Endothelial cell of umbilical vein (primary cell): Measurements from ENCODE around the gene STK24. TPM values are rescaled to one million over a fixed set of nuclear protein-coding genes. Genes with fewer than 3 reads are reported as not detected.

Experiments
- BruUV-seq: library from RNA; stranded (reverse); fragments of 400-500 nt; replicated peaks from 2 replicates; lab custom pipeline; 2021; lab: Mats Ljungman, UMichigan
- CTCF ChIA-PET: fragments of 300-600, 350-600 bp; sonication (Branson Sonifier 250); formaldehyde crosslinking; loops from one replicate; lab custom pipeline; 2021; ENCODE audit warnings: antibody characterized with exemption, inconsistent platforms; lab: Charles Lee
- POLR2A ChIA-PET: fragments of 300-600, 350-600 bp; sonication (Branson Sonifier 250); formaldehyde crosslinking; loops from one replicate; lab custom pipeline; 2021; ENCODE audit warnings: antibody characterized with exemption, inconsistent platforms; lab: Charles Lee
- DNase-seq: peaks from one replicate; pipeline ENCODE4 v3.0.0-alpha.2; 2011; ENCODE audit warnings: low read depth, low spot score
- FAIRE-seq: peaks from 2 replicates; lab custom pipeline; 2011; peaks lifted over from hg19 to GRCh38; lab: Jason Lieb, UNC
- H2AFZ ChIP-seq: 2 replicates; pipeline ENCODE4 v1.6.0; 2012; ENCODE audit warnings: low read depth, low read length, control low read depth, inconsistent platforms
- H3K27ac ChIP-seq: 2 replicates; pipeline ENCODE4 v1.5.1; 2011; ENCODE audit warnings: low read depth, mild to moderate bottlenecking, control low read depth, low read length, moderate library complexity; ENCODE audit not compliant: insufficient read depth
- H3K27me3 ChIP-seq, 2 experiments: 2 replicates each; pipeline versions ENCODE4 v1.6.0 to v1.6.1; 2011; ENCODE audit warnings: low read length in 2 of 2, mixed read lengths in 1 of 2; ENCODE audit not compliant: control insufficient read depth in 2 of 2, insufficient read depth in 2 of 2
- H3K36me3 ChIP-seq, 2 experiments: 2 replicates in 1 of 2; 3 replicates in 1 of 2; pipeline ENCODE4 v1.5.1; 2011; ENCODE audit warnings: low read length in 2 of 2, mild to moderate bottlenecking in 1 of 2, moderate library complexity in 1 of 2; ENCODE audit not compliant: control insufficient read depth in 2 of 2, insufficient read depth in 2 of 2; ENCODE audit errors: extremely low read depth in 1 of 2
- H3K4me1 ChIP-seq: 3 replicates; pipeline ENCODE4 v1.5.1; 2011; ENCODE audit warnings: mild to moderate bottlenecking, low read length; ENCODE audit not compliant: control insufficient read depth, insufficient read depth; ENCODE audit errors: extremely low read depth
- H3K4me2 ChIP-seq: 2 replicates; pipeline ENCODE4 v1.6.1; 2011; ENCODE audit warnings: low read length, control low read depth, mixed read lengths; ENCODE audit not compliant: insufficient read depth
- H3K4me3 ChIP-seq, 3 experiments: fragments of 200-600 bp in 1 of 3; sonication (generic), shearing (Covaris generic) in 1 of 3; replicated peaks in 1 of 3; 2 replicates each; pipeline ENCODE4 v1.5.1; 2011 to 2016; ENCODE audit warnings: control low read depth in 3 of 3, low read length in 3 of 3, mild to moderate bottlenecking in 2 of 3, inconsistent platforms in 1 of 3, low read depth in 1 of 3, moderate library complexity in 1 of 3; ENCODE audit not compliant: insufficient read depth in 1 of 3
- H3K79me2 ChIP-seq: 2 replicates; pipeline ENCODE4 v1.6.0; 2012; ENCODE audit warnings: low read length, inconsistent platforms; ENCODE audit not compliant: control insufficient read depth, insufficient read depth
- H3K9ac ChIP-seq: replicated peaks from 2 replicates; pipeline ENCODE3; 2011; ENCODE audit warnings: low read length, control low read depth; ENCODE audit not compliant: insufficient read depth; ENCODE audit errors: extremely low read depth
- H3K9me1 ChIP-seq: replicated peaks from 3 replicates; pipeline ENCODE4 v1.6.0; 2011; ENCODE audit warnings: mild to moderate bottlenecking, low read length; ENCODE audit not compliant: control insufficient read depth, insufficient read depth; ENCODE audit errors: extremely low read depth
- H3K9me3 ChIP-seq: replicated peaks from 2 replicates; pipeline ENCODE4 v1.5.1; 2012; ENCODE audit warnings: low read length, inconsistent platforms; ENCODE audit not compliant: control insufficient read depth, insufficient read depth
- H4K20me1 ChIP-seq: replicated peaks from 2 replicates; pipeline ENCODE3; 2011; ENCODE audit warnings: mild to moderate bottlenecking, low read length; ENCODE audit not compliant: control insufficient read depth, insufficient read depth; ENCODE audit errors: extremely low read depth
- CTCF ChIP-seq, 2 donors: IDR thresholded peaks; 1 replicate in 1 of 2; 2 replicates in 1 of 2; pipeline ENCODE4 v1.5.1; 2011; ENCODE audit warnings: low read length in 2 of 2, mild to moderate bottlenecking in 2 of 2, moderate library complexity in 2 of 2, control low read depth in 1 of 2, inconsistent platforms in 1 of 2, low read depth in 1 of 2; ENCODE audit not compliant: insufficient read depth in 1 of 2; ENCODE audit errors: extremely low read depth in 1 of 2
- EZH2 ChIP-seq: IDR thresholded peaks from 2 replicates; pipeline ENCODE4 v1.6.1; 2012; ENCODE audit warnings: borderline replicate concordance, low read depth, mild to moderate bottlenecking, moderate library complexity, low read length, inconsistent platforms; ENCODE audit not compliant: severe bottlenecking
- FOS ChIP-seq: IDR thresholded peaks from 2 replicates; pipeline ENCODE4 v1.6.1; 2011; ENCODE audit warnings: mild to moderate bottlenecking, low read length, moderate library complexity, borderline replicate concordance; ENCODE audit not compliant: insufficient read depth
- GATA2 ChIP-seq: IDR thresholded peaks from 2 replicates; pipeline ENCODE4 v1.7.0; 2011; ENCODE audit warnings: low read depth, mild to moderate bottlenecking, moderate library complexity, mixed read lengths, low read length; ENCODE audit not compliant: insufficient read length, insufficient read depth
- JUN ChIP-seq: IDR thresholded peaks from 2 replicates; pipeline ENCODE4 v1.6.1; 2011; ENCODE audit warnings: borderline replicate concordance, low read depth; ENCODE audit not compliant: insufficient read length, insufficient read depth
- MAX ChIP-seq: IDR thresholded peaks from 2 replicates; pipeline ENCODE4 v1.6.1; 2011; ENCODE audit not compliant: insufficient read depth, insufficient read length
- MYC ChIP-seq: IDR thresholded peaks from one replicate; pipeline ENCODE4 v1.6.1; 2011; ENCODE audit warnings: mild to moderate bottlenecking, low read depth, low read length
- POLR2A ChIP-seq: IDR thresholded peaks from 2 replicates; pipeline ENCODE4 v1.6.1; 2012; ENCODE audit warnings: low read depth, mild to moderate bottlenecking, control low read depth, low read length
- POLR2AphosphoS5 ChIP-seq: IDR thresholded peaks from 2 replicates; pipeline ENCODE4 v1.6.1; 2012; ENCODE audit warnings: low read depth, mild to moderate bottlenecking, control low read depth, low read length, moderate library complexity; ENCODE audit not compliant: insufficient read depth
- dilution Hi-C: fragments of 300-500 bp; cut with MboI; formaldehyde crosslinking; loops from one replicate; pipeline ENCODE4 v1.15.0; 2019; ENCODE audit warnings: low sequenced_read_pairs; ENCODE audit not compliant: extremely low pct_ligation_motif_present
- intact Hi-C: fragments of 100-400 bp; cut with micrococcal nuclease; formaldehyde crosslinking; loops from one replicate; pipeline ENCODE4 v1.10.0; 2022
- polyA plus RNA-seq, 4 experiments: library from polyadenylated mRNA; depleted of rRNA in 3 of 4; stranded (reverse) in 3 of 4; unstranded in 1 of 4; fragments of >200 nt; gene quantifications; 2 replicates each; pipeline versions ENCODE4 v1.2.1 to v1.2.3, GENCODE V29; 2011 to 2012; ENCODE audit warnings: missing spikeins in 1 of 4
- total RNA-seq: library from RNA; stranded (reverse); gene quantifications from 2 replicates; pipeline ENCODE4 v1.2.3, GENCODE V29; 2021

Gene STK24
- total and polyA plus RNA-seq, 2 donors (not counting 3 experiments of a cell fraction or from before 2014, with no cell fraction given): 43.3 to 100 TPM

- FAIRE-seq: no peak
- Histone ChIP-seq H4K20me1 (peaks cover 11% of the 10 kb centered on the region), H3K4me1 (peaks cover 2% of the 10 kb centered on the region), H3K79me2 (peaks cover 95% of the 10 kb centered on the region), H3K9ac (no peak overlapping the region), H3K27me3 (no peaks in the 10 kb centered on the region), H3K4me2 (no peak overlapping the region), H3K4me3 (no peak overlapping the region), H2AFZ (no peak overlapping the region), H3K36me3 (peaks cover 0 to 4% of the 10 kb centered on the region in 2 experiments), H3K9me1 (no peaks in the 10 kb centered on the region), H3K9me3 (no peaks in the 10 kb centered on the region), H3K27ac (no peak overlapping the region)
- ChIA-PET CTCF (interaction anchor here (1.2 to 2.4 kb wide), 3 partner anchors 10 to 89 kb away, joined by 3 to 8 read pairs (median 4); no protein-coding TSS in a partner anchor), POLR2A (no interaction called here)
- no peak for DNase-seq
- BruUV-seq: no TSS peak
- TF ChIP-seq MYC: no peak
- no peak for TF ChIP-seq FOS
- no peak for TF ChIP-seq POLR2AphosphoS5
- TF ChIP-seq GATA2: no peak
- no peak for TF ChIP-seq POLR2A
- TF ChIP-seq MAX: no peak
- TF ChIP-seq CTCF (IDR thresholded peaks at IDR 0.05; ENCODE audit: extremely low read depth in 1 of 2, insufficient read depth in 1 of 2, low read depth in 1 of 2, low read length in 2 of 2): no peak
- no peak for TF ChIP-seq JUN
- no peak for TF ChIP-seq EZH2
- dilution Hi-C loops: no loop called here
- intact Hi-C loops: no loop called here
These were observed 20.6 kb downstream of the STK24 start for GRCh38 chr13:98556142-98556816.
